Gastroesophageal sphincter (tissue), 3 donors: ENCODE results near the gene NSRP1.

Experiments
- POLR2A ChIP-seq, 2 donors: fragments of 450-650 bp; IDR thresholded peaks; one replicate each; pipeline ENCODE4 v1.6.1; 2017; ENCODE audit warnings: antibody characterized with exemption in 2 of 2, mild to moderate bottlenecking in 2 of 2, moderate library complexity in 1 of 2
- TF ChIP-seq, protein P1 (sequence below), 4 experiments: fragments of 200-600 bp in 2 of 4; fragments of 450-650 bp in 2 of 4; sonication (generic) in 1 of 4; IDR thresholded peaks; one replicate each; pipeline ENCODE4 v1.5.1; 2017 to 2019; ENCODE audit warnings: antibody characterized with exemption in 4 of 4, mild to moderate bottlenecking in 2 of 4, moderate library complexity in 2 of 4

DNA sequence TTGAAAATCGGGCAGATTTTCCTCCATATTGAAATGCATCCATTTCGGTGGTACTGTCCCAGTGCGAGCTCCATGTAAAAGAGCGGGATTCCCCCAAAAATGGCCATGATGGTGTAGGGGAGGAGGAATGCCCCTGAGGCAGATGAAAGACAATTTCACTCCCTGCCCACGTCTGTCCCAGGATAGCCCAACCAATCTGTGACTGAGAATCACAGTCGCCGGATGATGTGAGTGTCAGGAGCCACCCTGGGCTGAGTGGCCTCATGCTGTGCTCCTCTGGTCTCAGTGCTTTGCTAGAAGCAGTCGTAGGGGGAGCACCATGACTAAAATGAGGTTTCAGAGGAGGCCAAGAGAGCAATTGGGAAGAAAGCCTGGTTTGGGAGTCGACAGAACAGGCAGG is 102.2 kb downstream of the NSRP1 start:
- TF ChIP-seq, protein P1, sequence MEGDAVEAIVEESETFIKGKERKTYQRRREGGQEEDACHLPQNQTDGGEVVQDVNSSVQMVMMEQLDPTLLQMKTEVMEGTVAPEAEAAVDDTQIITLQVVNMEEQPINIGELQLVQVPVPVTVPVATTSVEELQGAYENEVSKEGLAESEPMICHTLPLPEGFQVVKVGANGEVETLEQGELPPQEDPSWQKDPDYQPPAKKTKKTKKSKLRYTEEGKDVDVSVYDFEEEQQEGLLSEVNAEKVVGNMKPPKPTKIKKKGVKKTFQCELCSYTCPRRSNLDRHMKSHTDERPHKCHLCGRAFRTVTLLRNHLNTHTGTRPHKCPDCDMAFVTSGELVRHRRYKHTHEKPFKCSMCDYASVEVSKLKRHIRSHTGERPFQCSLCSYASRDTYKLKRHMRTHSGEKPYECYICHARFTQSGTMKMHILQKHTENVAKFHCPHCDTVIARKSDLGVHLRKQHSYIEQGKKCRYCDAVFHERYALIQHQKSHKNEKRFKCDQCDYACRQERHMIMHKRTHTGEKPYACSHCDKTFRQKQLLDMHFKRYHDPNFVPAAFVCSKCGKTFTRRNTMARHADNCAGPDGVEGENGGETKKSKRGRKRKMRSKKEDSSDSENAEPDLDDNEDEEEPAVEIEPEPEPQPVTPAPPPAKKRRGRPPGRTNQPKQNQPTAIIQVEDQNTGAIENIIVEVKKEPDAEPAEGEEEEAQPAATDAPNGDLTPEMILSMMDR (IDR thresholded peaks at IDR 0.05), result no peak
- no peak for TF ChIP-seq POLR2A (IDR thresholded peaks at IDR 0.05)
